ENCODE measurements around the gene SNRNP25. TPM values are rescaled to one million over a fixed set of nuclear protein-coding genes. Genes with fewer than 3 reads are reported as not detected.

The SNRNP25 gene
- total RNA-seq, 1 experiment from 2014 or later, result 21.2 TPM

DNA sequence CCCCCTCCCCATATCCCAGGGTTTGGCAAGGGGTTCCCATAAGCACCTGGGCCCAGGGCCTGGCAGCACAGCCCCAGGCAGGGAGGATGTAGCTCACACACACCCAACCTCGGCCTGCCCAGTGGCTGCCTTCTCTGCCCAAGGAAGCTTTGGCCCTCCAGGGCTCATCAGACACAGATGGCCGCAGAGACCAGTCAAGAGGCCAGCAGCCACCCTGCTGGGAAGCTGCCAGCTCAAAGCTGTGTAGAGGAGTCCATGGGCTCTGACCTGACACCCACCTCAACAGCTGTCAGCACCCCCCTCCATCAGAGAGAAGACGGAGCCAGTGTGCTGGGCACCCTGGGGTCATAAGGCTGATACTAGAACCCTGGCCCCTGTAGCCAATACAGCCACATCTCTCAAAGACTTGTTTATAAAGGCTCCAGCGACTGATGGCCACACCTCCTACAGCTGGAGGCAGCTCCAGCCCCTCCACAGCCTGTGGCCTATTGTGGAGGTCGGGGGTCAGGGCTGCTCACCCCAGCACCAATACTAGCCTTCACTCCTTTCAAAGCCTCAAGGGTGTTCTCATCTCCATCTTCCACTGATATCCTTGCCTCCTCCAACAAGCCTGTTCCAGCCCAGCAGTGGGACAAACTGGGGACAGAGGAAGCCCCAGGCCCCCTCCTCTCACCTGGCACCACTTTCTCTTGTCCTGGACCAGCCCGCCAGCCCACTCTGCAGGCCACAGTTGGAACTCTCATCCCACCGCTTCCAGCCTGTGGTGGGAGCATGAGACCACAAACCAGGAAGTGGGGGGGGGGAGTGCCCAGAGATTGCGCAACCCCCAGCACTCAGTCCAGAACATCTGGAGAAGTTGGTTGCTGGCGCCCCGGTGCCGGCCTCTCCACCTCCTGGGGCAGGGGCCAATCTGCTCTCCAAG lies 22.2 kb downstream of the SNRNP25 start:
- CTCF ChIA-PET, result interaction anchor here (0.7 to 2.7 kb wide), 4 partner anchors 10 to 290 kb away, joined by 3 to 14 read pairs (median 6); no protein-coding TSS in a partner anchor
- no TSS peak for BruUV-seq (replicated peaks)
- intact Hi-C loops (cut with micrococcal nuclease), result no loop called here
- DNase-seq (ENCODE audit: unreplicated experiment), result peak; percentile 45
- TF ChIP-seq, protein P1, sequence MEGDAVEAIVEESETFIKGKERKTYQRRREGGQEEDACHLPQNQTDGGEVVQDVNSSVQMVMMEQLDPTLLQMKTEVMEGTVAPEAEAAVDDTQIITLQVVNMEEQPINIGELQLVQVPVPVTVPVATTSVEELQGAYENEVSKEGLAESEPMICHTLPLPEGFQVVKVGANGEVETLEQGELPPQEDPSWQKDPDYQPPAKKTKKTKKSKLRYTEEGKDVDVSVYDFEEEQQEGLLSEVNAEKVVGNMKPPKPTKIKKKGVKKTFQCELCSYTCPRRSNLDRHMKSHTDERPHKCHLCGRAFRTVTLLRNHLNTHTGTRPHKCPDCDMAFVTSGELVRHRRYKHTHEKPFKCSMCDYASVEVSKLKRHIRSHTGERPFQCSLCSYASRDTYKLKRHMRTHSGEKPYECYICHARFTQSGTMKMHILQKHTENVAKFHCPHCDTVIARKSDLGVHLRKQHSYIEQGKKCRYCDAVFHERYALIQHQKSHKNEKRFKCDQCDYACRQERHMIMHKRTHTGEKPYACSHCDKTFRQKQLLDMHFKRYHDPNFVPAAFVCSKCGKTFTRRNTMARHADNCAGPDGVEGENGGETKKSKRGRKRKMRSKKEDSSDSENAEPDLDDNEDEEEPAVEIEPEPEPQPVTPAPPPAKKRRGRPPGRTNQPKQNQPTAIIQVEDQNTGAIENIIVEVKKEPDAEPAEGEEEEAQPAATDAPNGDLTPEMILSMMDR (IDR thresholded peaks at IDR 0.05; ENCODE audit: unreplicated experiment), result no peak
- H3K9me3 Mint-ChIP-seq (ENCODE audit: unreplicated experiment), result no peaks in the 10 kb centered on the region
- peak overlapping the region; percentile 85 for H3K27ac Mint-ChIP-seq (ENCODE audit: low read depth, unreplicated experiment)
- H3K27me3 Mint-ChIP-seq (ENCODE audit: insufficient read depth, unreplicated experiment), result no peaks in the 10 kb centered on the region
- POLR2A ChIA-PET, result interaction anchor here (1.2 to 1.8 kb wide), 2 partner anchors 15 to 24 kb away, joined by 4 to 5 read pairs; no protein-coding TSS in a partner anchor
- H3K4me1 Mint-ChIP-seq (ENCODE audit: insufficient read depth, unreplicated experiment), result peaks cover 24% of the 10 kb centered on the region
- peak overlapping the region; percentile 82 for H3K4me3 Mint-ChIP-seq (ENCODE audit: unreplicated experiment)
- H3K36me3 Mint-ChIP-seq (ENCODE audit: insufficient read depth, unreplicated experiment), result peaks cover 15% of the 10 kb centered on the region

DNA sequence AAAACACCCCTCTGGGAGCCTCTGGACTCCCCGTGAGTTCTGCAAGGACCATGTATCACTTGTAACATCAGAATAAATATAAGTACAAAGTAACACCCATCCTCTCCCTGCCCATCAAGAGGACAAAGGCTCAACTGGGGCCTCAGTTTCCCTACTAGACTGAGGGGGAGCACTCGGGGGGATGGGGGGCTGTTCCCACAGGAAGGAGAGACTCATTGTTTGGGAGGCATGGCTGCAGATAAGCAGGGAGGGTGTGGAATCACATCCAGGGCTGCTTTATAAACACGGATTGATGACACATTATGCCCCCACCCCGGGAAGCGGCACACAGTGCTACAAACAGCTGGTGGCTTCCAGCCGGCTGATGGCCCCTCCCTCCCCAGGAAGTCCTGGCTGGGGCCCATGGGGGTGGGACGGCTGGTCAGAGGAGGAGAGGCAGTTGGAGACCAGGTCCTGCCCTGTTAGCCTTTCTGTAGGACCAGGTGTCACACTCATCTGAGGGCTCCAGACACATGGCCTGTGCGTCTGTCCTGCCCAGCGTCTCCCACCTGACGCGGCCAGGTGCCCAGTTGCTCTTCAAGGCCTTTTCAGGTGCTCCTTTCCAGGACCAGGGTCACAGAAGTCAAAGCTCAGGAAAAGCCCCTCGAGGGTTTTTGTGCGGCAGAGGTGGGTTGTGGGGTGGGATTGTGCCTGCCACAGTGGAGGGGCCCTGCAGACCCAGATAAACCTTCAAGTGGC lies 23.1 kb downstream of the SNRNP25 start:
- H3K27me3 Mint-ChIP-seq (ENCODE audit: insufficient read depth, unreplicated experiment), result no peaks in the 10 kb centered on the region
- TF ChIP-seq, protein P1 (IDR thresholded peaks at IDR 0.05; ENCODE audit: unreplicated experiment), result no peak
- H3K27ac Mint-ChIP-seq (ENCODE audit: low read depth, unreplicated experiment), result peak overlapping the region; percentile 85
- H3K36me3 Mint-ChIP-seq (ENCODE audit: insufficient read depth, unreplicated experiment), result peaks cover 17% of the 10 kb centered on the region
- no peaks in the 10 kb centered on the region for H3K9me3 Mint-ChIP-seq (ENCODE audit: unreplicated experiment)
- BruUV-seq (replicated peaks), result no TSS peak
- peaks cover 24% of the 10 kb centered on the region for H3K4me1 Mint-ChIP-seq (ENCODE audit: insufficient read depth, unreplicated experiment)
- CTCF ChIA-PET, result interaction anchor here (0.6 to 3.9 kb wide), 4 partner anchors 11 to 1632 kb away, joined by 3 to 18 read pairs (median 8); no protein-coding TSS in a partner anchor
- POLR2A ChIA-PET, result interaction anchor here (0.5 to 3.5 kb wide), 6 partner anchors 11 to 158 kb away, joined by 3 to 11 read pairs (median 6); partner anchors contain the start of genes FAM234A, POLR3K and SNRNP25
- peak; percentile 57 for DNase-seq (ENCODE audit: unreplicated experiment)
- H3K4me3 Mint-ChIP-seq (ENCODE audit: unreplicated experiment), result peak overlapping the region; percentile 82
- intact Hi-C loops (cut with micrococcal nuclease), result no loop called here

DNA sequence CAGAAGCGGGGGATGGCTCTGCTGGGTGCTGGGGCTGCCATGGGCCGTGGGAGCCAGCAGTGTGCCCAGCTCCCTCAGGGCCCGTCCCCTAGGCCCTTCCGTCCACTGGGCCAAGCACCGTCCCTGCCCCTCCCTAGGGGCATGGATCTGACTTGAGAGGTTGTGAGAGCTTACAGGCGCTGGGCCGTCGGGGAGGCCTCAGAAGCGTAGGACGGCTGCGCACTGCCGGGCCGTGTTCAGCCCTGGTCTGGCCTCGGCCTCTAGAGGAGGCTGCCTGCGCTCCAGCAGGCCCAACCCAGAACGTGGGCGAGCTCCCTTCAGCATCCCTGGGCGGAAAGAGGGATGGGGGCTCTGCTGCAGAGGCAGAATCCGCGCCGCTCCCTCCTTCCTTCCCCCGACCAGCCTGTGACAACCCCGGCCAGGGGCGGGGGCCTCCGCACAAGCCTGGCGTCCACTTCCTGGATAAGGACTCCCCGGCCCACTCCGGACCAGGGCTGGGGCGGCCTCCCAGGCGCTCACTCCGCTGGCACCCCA lies 23.7 kb downstream of the SNRNP25 start:
- Mint-ChIP-seq H3K27me3 (ENCODE audit: insufficient read depth, unreplicated experiment) (no peaks in the 10 kb centered on the region), H3K36me3 (ENCODE audit: insufficient read depth, unreplicated experiment) (peaks cover 18% of the 10 kb centered on the region), H3K4me3 (ENCODE audit: unreplicated experiment) (peak overlapping the region; percentile 82), H3K9me3 (ENCODE audit: unreplicated experiment) (no peaks in the 10 kb centered on the region), H3K27ac (ENCODE audit: low read depth, unreplicated experiment) (peak overlapping the region; percentile 85), H3K4me1 (ENCODE audit: insufficient read depth, unreplicated experiment) (peaks cover 24% of the 10 kb centered on the region)
- TF ChIP-seq, protein P1 (IDR thresholded peaks at IDR 0.05; ENCODE audit: unreplicated experiment), result no peak
- ChIA-PET POLR2A (interaction anchor here (0.5 to 3.5 kb wide), 8 partner anchors 9 to 157 kb away, joined by 3 to 11 read pairs (median 4); partner anchors contain the start of genes FAM234A, POLR3K and SNRNP25), CTCF (interaction anchor here (0.6 to 3.9 kb wide), 4 partner anchors 12 to 1631 kb away, joined by 3 to 18 read pairs (median 8); no protein-coding TSS in a partner anchor)
- intact Hi-C loops (cut with micrococcal nuclease), result no loop called here
- DNase-seq (ENCODE audit: unreplicated experiment), result peak; percentile 42
- TSS peak; percentile 54 for BruUV-seq (replicated peaks)
